ENCODE results near the gene CFAP47.

The CFAP47 gene

DNA sequence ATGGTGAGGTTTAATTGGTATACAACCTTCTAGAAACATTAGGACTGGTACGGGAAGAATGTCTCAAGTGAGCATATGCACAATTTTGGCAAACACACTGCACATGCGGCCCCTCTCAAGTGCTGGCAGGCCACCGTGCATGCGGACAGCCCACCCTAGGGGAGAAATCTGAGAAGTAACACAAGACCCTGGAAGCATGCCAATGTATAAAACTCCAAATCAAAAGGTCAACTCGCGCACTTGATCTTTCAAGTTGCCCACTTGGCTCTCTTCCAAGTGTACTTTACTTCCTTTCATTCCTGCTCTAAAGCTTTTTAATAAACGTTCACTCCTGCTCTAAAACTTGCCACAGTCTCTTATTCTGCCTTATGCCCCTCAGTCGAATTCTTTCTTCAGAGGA, 488.3 kb downstream of the CFAP47 start:
- TF ChIP-seq NFIC (IDR thresholded peaks at IDR 0.05) (0 out of 2 replicates have a peak, but pooled peaks have one; percentile 17), EP300 (IDR thresholded peaks at IDR 0.05; ENCODE audit: borderline replicate concordance) (no peak)

DNA sequence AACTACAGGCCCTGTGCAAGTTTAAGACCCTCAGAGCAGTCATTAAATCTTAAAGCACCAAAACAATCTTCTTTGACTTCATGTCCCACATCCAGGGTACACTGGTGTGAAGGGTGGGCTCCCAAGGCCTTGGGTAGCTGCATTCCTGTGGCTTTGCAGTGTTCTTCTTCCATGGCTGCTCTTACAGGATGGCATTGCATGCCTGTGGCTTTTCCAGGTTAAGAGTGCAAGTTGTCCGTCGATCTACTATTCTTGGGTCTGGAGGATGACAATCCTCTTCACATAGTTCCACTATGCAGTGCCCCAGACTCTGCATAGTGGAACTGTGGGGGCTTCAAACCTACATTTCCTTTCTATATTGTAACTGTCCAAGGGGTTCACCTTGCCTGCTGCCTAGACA, 494.5 kb downstream of the CFAP47 start:
- TF ChIP-seq TCF12 (IDR thresholded peaks at IDR 0.05; ENCODE audit: low read depth) (no peak), YY1 (IDR thresholded peaks at IDR 0.05; ENCODE audit: low read depth) (no peak), CREB1 (IDR thresholded peaks at IDR 0.05; ENCODE audit: low read depth) (no peak), TAF1 (IDR thresholded peaks at IDR 0.05; ENCODE audit: low read depth) (no peak), EP300 (IDR thresholded peaks at IDR 0.05; ENCODE audit: borderline replicate concordance) (no peak), FOXM1 (IDR thresholded peaks at IDR 0.05; ENCODE audit: borderline replicate concordance, low read depth) (no peak), EGR1 (IDR thresholded peaks at IDR 0.05) (no peak)
- TF ChIP-seq, protein P1, sequence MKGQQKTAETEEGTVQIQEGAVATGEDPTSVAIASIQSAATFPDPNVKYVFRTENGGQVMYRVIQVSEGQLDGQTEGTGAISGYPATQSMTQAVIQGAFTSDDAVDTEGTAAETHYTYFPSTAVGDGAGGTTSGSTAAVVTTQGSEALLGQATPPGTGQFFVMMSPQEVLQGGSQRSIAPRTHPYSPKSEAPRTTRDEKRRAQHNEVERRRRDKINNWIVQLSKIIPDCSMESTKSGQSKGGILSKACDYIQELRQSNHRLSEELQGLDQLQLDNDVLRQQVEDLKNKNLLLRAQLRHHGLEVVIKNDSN (IDR thresholded peaks at IDR 0.05): no peak

DNA sequence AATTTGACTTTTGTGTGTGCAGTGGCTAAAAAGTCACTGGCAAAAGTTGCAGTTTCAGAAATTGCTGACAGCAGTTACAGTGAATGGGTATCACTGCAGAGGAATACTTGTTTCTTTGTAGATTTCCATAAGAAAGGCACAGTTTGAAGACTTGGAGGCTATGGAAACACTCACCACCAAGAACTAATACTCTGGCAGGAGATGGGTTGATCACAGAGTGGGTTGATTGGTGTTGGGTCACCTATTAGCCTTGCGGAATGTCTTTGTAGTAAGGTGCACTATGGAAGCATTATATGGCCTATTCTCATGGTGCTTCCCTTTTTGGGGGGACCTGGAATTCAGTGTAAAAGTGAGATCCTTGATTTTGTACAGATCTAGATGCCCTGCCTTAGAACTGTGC, 502.8 kb downstream of the CFAP47 start:
- TF ChIP-seq RAD21 (IDR thresholded peaks at IDR 0.05; ENCODE audit: low read depth): no peak
- TF ChIP-seq YY1 (IDR thresholded peaks at IDR 0.05; ENCODE audit: low read depth): no peak
- no peak for TF ChIP-seq TCF12 (IDR thresholded peaks at IDR 0.05; ENCODE audit: low read depth)
- TF ChIP-seq TEAD4 (IDR thresholded peaks at IDR 0.05): no peak
- no peak for TF ChIP-seq TAF1 (IDR thresholded peaks at IDR 0.05; ENCODE audit: low read depth)
- TF ChIP-seq EP300 (IDR thresholded peaks at IDR 0.05; ENCODE audit: borderline replicate concordance): no peak
- no peak for TF ChIP-seq NFIC (IDR thresholded peaks at IDR 0.05)
- TF ChIP-seq CEBPB (IDR thresholded peaks at IDR 0.05): no peak
- no peak for TF ChIP-seq EGR1 (IDR thresholded peaks at IDR 0.05)
- TF ChIP-seq, protein P1 (IDR thresholded peaks at IDR 0.05): no peak
- no peak for TF ChIP-seq CREB1 (IDR thresholded peaks at IDR 0.05; ENCODE audit: low read depth)
- no peak for TF ChIP-seq ZBTB7A (IDR thresholded peaks at IDR 0.05; ENCODE audit: low read depth)
- TF ChIP-seq, protein P2, sequence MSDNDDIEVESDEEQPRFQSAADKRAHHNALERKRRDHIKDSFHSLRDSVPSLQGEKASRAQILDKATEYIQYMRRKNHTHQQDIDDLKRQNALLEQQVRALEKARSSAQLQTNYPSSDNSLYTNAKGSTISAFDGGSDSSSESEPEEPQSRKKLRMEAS (IDR thresholded peaks at IDR 0.05): no peak
- TF ChIP-seq, protein P3, sequence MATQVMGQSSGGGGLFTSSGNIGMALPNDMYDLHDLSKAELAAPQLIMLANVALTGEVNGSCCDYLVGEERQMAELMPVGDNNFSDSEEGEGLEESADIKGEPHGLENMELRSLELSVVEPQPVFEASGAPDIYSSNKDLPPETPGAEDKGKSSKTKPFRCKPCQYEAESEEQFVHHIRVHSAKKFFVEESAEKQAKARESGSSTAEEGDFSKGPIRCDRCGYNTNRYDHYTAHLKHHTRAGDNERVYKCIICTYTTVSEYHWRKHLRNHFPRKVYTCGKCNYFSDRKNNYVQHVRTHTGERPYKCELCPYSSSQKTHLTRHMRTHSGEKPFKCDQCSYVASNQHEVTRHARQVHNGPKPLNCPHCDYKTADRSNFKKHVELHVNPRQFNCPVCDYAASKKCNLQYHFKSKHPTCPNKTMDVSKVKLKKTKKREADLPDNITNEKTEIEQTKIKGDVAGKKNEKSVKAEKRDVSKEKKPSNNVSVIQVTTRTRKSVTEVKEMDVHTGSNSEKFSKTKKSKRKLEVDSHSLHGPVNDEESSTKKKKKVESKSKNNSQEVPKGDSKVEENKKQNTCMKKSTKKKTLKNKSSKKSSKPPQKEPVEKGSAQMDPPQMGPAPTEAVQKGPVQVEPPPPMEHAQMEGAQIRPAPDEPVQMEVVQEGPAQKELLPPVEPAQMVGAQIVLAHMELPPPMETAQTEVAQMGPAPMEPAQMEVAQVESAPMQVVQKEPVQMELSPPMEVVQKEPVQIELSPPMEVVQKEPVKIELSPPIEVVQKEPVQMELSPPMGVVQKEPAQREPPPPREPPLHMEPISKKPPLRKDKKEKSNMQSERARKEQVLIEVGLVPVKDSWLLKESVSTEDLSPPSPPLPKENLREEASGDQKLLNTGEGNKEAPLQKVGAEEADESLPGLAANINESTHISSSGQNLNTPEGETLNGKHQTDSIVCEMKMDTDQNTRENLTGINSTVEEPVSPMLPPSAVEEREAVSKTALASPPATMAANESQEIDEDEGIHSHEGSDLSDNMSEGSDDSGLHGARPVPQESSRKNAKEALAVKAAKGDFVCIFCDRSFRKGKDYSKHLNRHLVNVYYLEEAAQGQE (IDR thresholded peaks at IDR 0.05; ENCODE audit: low read depth): no peak
- TF ChIP-seq FOXM1 (IDR thresholded peaks at IDR 0.05; ENCODE audit: borderline replicate concordance, low read depth): no peak

DNA sequence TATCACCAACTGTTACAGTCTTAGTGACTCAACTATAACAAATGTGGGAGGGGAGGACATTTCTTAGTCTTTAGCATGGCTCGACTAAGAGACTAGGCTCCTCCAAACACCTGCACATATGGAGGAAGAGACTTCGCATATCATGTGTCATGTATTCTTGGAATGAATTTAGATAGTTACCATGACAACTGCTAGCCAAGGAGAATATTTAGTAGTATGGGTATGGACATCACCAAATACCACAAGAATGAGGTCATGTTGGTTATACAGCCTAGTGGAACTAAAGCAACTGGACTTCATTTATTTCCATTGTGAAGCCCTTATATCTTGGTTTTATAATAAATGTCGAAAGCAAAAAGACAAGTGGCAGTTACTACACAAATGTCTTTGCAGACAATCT, 512.3 kb downstream of the CFAP47 start:
- TF ChIP-seq, protein P2 (IDR thresholded peaks at IDR 0.05): no peak
- TF ChIP-seq RAD21 (IDR thresholded peaks at IDR 0.05; ENCODE audit: low read depth) (no peak), CEBPB (IDR thresholded peaks at IDR 0.05) (no peak), EP300 (IDR thresholded peaks at IDR 0.05; ENCODE audit: borderline replicate concordance) (no peak), TEAD4 (IDR thresholded peaks at IDR 0.05) (no peak), ZBTB7A (IDR thresholded peaks at IDR 0.05; ENCODE audit: low read depth) (no peak), YY1 (IDR thresholded peaks at IDR 0.05; ENCODE audit: low read depth) (no peak), FOXM1 (IDR thresholded peaks at IDR 0.05; ENCODE audit: borderline replicate concordance, low read depth) (no peak), TAF1 (IDR thresholded peaks at IDR 0.05; ENCODE audit: low read depth) (no peak), CREB1 (IDR thresholded peaks at IDR 0.05; ENCODE audit: low read depth) (no peak), EGR1 (IDR thresholded peaks at IDR 0.05) (no peak), TCF12 (IDR thresholded peaks at IDR 0.05; ENCODE audit: low read depth) (no peak), NFIC (IDR thresholded peaks at IDR 0.05) (no peak)
- TF ChIP-seq, protein P3 (IDR thresholded peaks at IDR 0.05; ENCODE audit: low read depth): no peak
- TF ChIP-seq, protein P1 (IDR thresholded peaks at IDR 0.05): no peak

DNA sequence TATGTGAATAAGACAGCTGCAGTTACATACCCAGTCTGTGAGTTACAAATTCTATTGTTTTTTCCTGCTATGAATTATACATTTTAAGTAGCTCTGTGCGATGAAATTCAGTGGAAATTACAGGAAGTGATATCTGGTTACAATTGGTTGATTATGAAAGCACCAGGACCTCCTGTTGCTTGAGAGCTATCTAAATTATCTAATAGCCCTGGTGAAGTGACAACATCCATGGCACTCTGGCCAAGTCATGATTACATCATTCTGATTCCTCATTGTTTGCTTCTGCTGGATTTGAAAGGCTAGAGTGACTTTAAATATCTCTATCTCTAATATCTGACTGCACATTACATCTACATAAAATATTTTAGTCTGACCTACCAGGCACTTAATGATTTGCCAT, 515.0 kb downstream of the CFAP47 start:
- TF ChIP-seq EGR1 (IDR thresholded peaks at IDR 0.05): no peak
- no peak for TF ChIP-seq EP300 (IDR thresholded peaks at IDR 0.05; ENCODE audit: borderline replicate concordance)
- TF ChIP-seq, protein P3 (IDR thresholded peaks at IDR 0.05; ENCODE audit: low read depth): no peak
- TF ChIP-seq, protein P1 (IDR thresholded peaks at IDR 0.05): no peak
- no peak for TF ChIP-seq RAD21 (IDR thresholded peaks at IDR 0.05; ENCODE audit: low read depth)
- TF ChIP-seq, protein P2 (IDR thresholded peaks at IDR 0.05): no peak
- no peak for TF ChIP-seq CREB1 (IDR thresholded peaks at IDR 0.05; ENCODE audit: low read depth)
- no peak for TF ChIP-seq NFIC (IDR thresholded peaks at IDR 0.05)
- TF ChIP-seq TEAD4 (IDR thresholded peaks at IDR 0.05): no peak
- TF ChIP-seq YY1 (IDR thresholded peaks at IDR 0.05; ENCODE audit: low read depth): no peak
- no peak for TF ChIP-seq ZBTB7A (IDR thresholded peaks at IDR 0.05; ENCODE audit: low read depth)
- no peak for TF ChIP-seq TAF1 (IDR thresholded peaks at IDR 0.05; ENCODE audit: low read depth)
- no peak for TF ChIP-seq FOXM1 (IDR thresholded peaks at IDR 0.05; ENCODE audit: borderline replicate concordance, low read depth)
- no peak for TF ChIP-seq TCF12 (IDR thresholded peaks at IDR 0.05; ENCODE audit: low read depth)
- no peak for TF ChIP-seq CEBPB (IDR thresholded peaks at IDR 0.05)
